Measurements from ENCODE around the gene PLA2G12A.

Gene PLA2G12A

DNA sequence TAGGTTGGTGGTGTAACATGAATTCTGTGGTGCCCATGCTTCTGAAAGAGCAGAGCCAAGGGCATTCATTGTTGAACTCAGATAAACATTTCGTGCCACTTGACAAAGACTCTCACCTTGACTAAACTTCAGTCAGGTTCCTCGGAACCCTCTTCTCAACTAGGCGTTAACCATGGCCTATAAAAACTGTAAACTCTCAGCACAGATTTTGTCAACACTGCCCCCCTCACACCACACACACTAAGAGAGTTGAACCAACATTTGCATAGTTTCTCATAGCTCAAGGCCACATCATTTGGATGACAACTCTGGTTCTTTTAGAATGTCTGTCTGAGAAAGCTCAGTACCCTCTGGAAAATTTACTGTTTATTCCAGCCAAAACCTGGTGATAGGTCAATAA lies 54.7 kb downstream of the PLA2G12A start:
- ATAC-seq (peak; percentile 97), DNase-seq (ENCODE audit: low spot score in 2 of 2) (no peak)
- H3K9me3 Mint-ChIP-seq: peaks cover 5% of the 10 kb centered on the region
- no peak overlapping the region for H3K27ac Mint-ChIP-seq
- H3K36me3 Mint-ChIP-seq: peaks cover 7% of the 10 kb centered on the region
- peaks cover 29% of the 10 kb centered on the region for H3K4me1 Mint-ChIP-seq
- H3K4me3 Mint-ChIP-seq: no peak overlapping the region

DNA sequence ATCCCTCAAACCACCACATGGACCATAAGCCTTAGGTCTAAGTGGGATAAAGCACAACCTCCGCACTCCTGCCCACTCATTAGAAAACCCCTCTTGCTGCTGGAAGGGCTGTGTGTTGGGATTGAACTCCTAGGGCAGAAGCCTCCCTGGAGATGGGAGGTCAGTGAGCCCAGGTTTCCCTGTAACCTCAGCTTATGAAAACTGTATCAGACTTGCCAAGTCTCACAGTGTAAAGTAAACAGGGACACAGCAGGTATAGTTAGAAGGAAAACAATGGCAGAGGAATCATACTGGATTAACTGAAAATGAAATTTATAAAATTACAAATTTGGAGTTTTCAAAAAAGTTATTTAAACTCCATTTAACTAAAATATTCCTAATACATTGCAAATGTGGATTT lies 56.6 kb downstream of the PLA2G12A start:
- DNase-seq (ENCODE audit: low spot score in 2 of 2) (no peak), ATAC-seq (no peak)
- Mint-ChIP-seq H3K27ac (no peak overlapping the region), H3K36me3 (peaks cover 7% of the 10 kb centered on the region), H3K9me3 (peaks cover 5% of the 10 kb centered on the region), H3K4me1 (peaks cover 39% of the 10 kb centered on the region), H3K4me3 (no peak overlapping the region)

GRCh38 chr4:109672169-109672930 lies 57.5 kb downstream of the PLA2G12A start:
- peaks cover 7% of the 10 kb centered on the region for H3K36me3 Mint-ChIP-seq

DNA sequence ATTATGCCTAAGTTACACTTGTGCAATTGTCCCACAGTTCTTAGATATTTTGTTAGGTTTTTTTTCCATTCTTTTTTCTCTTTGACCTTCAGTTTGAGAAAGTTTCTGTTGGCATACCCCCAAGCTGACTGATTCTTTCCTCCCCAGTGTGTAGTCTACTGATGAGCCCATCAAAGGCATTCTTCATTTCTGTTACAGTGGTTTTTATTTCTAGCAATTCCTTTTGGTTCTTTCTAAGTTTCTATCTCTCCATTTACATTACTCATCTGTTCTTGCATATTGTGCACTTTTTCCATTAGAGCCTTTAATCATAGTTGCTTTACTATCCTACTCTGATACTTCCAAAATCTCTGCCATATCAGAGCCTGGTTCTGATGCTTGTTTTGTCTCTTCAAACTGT lies 58.5 kb downstream of the PLA2G12A start:
- Mint-ChIP-seq H3K36me3 (peaks cover 7% of the 10 kb centered on the region), H3K4me3 (no peak overlapping the region), H3K9me3 (peaks cover 5% of the 10 kb centered on the region), H3K4me1 (peaks cover 35% of the 10 kb centered on the region), H3K27ac (no peak overlapping the region)
- DNase-seq (ENCODE audit: low spot score in 2 of 2): no peak
- peak; percentile 44 for ATAC-seq

More at GRCh38 chr4:109672169-109672930, 57.5 kb downstream of the PLA2G12A start:
- H3K27ac Mint-ChIP-seq: no peak overlapping the region
- DNase-seq (ENCODE audit: low spot score in 2 of 2) (no peak), ATAC-seq (no peak)
- peaks cover 5% of the 10 kb centered on the region for H3K9me3 Mint-ChIP-seq
- peaks cover 39% of the 10 kb centered on the region for H3K4me1 Mint-ChIP-seq
- no peak overlapping the region for H3K4me3 Mint-ChIP-seq

DNA sequence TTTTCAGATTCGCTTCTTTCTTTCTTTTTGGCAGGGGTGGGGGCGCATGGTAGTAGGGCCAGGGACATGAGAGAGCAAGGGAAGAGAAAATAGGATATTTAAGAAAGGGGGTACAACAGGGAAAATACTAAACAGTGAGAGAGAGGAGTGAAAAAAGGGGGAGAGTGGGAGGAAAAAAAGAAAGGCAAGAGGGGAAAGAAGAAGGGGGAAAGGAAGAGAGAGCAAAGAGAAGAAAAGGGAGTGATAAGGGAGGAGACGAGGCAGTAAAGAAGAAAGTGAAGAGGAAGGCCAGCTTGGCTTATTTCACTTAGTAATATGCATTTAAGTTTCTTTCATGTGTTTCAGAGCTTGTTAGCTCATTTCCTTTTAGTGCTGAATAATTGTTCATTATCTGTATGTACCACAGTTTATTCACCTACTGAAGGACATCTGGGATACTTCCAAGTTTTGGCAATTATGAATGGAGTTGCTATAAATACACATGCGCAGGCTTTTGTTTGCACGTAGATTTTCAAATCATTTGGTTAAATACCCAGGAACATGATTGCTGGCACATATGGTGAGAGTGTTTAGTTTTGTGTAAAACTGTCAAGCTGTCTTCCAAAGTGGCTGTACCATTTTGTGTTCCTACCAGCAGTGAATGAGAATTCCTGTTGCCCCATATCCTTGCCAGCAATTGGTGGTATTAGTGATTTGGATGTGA lies 63.9 kb downstream of the PLA2G12A start:
- Mint-ChIP-seq H3K36me3 (peaks cover 35% of the 10 kb centered on the region), H3K4me1 (peaks cover 21% of the 10 kb centered on the region)

DNA sequence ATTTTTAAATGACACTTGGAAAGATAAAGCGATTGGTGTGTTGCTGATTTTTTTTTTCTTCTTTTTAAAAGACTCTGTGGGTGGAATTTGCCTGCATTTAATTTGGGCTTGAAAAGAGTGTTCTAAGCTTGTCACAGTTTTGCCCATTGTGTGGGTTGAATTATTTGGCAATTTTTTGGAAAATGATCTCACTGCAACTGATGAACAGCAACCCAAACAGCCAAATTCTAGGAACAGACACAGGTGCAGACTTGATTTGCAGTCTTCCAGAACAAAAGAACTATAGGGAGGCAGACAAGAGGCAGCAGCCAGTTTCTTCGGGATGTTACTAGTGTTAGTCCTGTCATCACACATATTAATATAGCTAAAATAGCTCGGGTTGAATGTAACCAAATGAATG lies 67.1 kb downstream of the PLA2G12A start:
- Mint-ChIP-seq H3K4me1 (peaks cover 12% of the 10 kb centered on the region), H3K9me3 (no peaks in the 10 kb centered on the region), H3K36me3 (peaks cover 51% of the 10 kb centered on the region)

More for the DNA sequence above, 63.9 kb downstream of the PLA2G12A start:
- Mint-ChIP-seq H3K4me3 (no peak overlapping the region), H3K27ac (peak overlapping the region; percentile 11), H3K9me3 (no peaks in the 10 kb centered on the region)
- ATAC-seq (no peak), DNase-seq (ENCODE audit: low spot score in 2 of 2) (no peak)

GRCh38 chr4:109662116-109662515 lies 67.8 kb downstream of the PLA2G12A start:
- peaks cover 51% of the 10 kb centered on the region for H3K36me3 Mint-ChIP-seq
- no peak for ATAC-seq
- no peak for DNase-seq (ENCODE audit: low spot score in 2 of 2)
- no peaks in the 10 kb centered on the region for H3K9me3 Mint-ChIP-seq
- peaks cover 12% of the 10 kb centered on the region for H3K4me1 Mint-ChIP-seq
- H3K4me3 Mint-ChIP-seq: no peak overlapping the region
- H3K27ac Mint-ChIP-seq: no peak overlapping the region

More for the DNA sequence above, 67.1 kb downstream of the PLA2G12A start:
- ATAC-seq (no peak), DNase-seq (ENCODE audit: low spot score in 2 of 2) (no peak)
- Mint-ChIP-seq H3K27ac (no peak overlapping the region), H3K4me3 (no peak overlapping the region)

Data from stimulated activated effector memory CD8-positive, alpha-beta T cell treated with anti-CD3 and anti-CD28 coated beads, Interleukin-12 subunit alpha, Interleukin-12 subunit beta, amount 100 ng/mL, for 72 hours (primary cell).